Activated CD8-positive, alpha-beta memory T cell treated with anti-CD3 and anti-CD28 coated beads for 4 hours (primary cell): ENCODE results near the gene GNE.
"Not testable (repeated sequence)": the region's sequence is repeated elsewhere in the genome, so short reads cannot be mapped to it uniquely, and the experiment has no call there.

Experiments
- DNase-seq, 2 donors: peaks; one replicate each; pipeline ENCODE4 v3.0.0-alpha.2; 2020; ENCODE audit warnings: low read depth in 2 of 2

The GNE gene

GRCh38 chr9:36208521-36209253, 49.6 kb downstream of the GNE start:
- no peak for DNase-seq

GRCh38 chr9:36207546-36208012, 50.7 kb downstream of the GNE start:
- DNase-seq: no peak

GRCh38 chr9:36207016-36207415, 51.2 kb downstream of the GNE start:
- DNase-seq: no peak

GRCh38 chr9:36204906-36205547, 53.2 kb downstream of the GNE start:
- DNase-seq: no peak

- no peak for DNase-seq
These were observed 63.8 kb downstream of the GNE start for GRCh38 chr9:36194326-36195000.

GRCh38 chr9:36193023-36193422, 65.2 kb downstream of the GNE start:
- DNase-seq: no peak

- DNase-seq: no peak
These were observed 66.1 kb downstream of the GNE start for GRCh38 chr9:36192196-36192595.

GRCh38 chr9:36191686-36192085, 66.6 kb downstream of the GNE start:
- no peak for DNase-seq

GRCh38 chr9:36191290-36191645, 67.0 kb downstream of the GNE start:
- DNase-seq: peak in 1 of 2 donors; percentile 9

GRCh38 chr9:36190388-36191289, 67.6 kb downstream of the GNE start, which contains the start of gene CLTA:
CLTA (plus strand) TSS chr9:36190921; CDS start chr9:36191057, 136 bp downstream.
- peak; percentile 84 to 92 for DNase-seq

- DNase-seq: no peak
These were observed 68.3 kb downstream of the GNE start for GRCh38 chr9:36189976-36190375.

- no peak for DNase-seq
These were observed 70.0 kb downstream of the GNE start for GRCh38 chr9:36188212-36188611.

GRCh38 chr9:36187414-36187813, 70.8 kb downstream of the GNE start:
- no peak for DNase-seq

GRCh38 chr9:36180243-36180642, 78.0 kb downstream of the GNE start:
- not testable (repeated sequence) for DNase-seq

- no peak for DNase-seq
These were observed 80.7 kb downstream of the GNE start for GRCh38 chr9:36177571-36177970.

- not testable (repeated sequence) for DNase-seq
These were observed 81.8 kb downstream of the GNE start for GRCh38 chr9:36176496-36176895.

- not testable (repeated sequence) for DNase-seq
These were observed 83.0 kb downstream of the GNE start for GRCh38 chr9:36175209-36175608.

- DNase-seq: no peak
These were observed 83.5 kb downstream of the GNE start for GRCh38 chr9:36174731-36175130.

GRCh38 chr9:36174271-36174670, 84.0 kb downstream of the GNE start:
- DNase-seq: no peak

- no peak for DNase-seq
These were observed 84.4 kb downstream of the GNE start for GRCh38 chr9:36173861-36174260.

- no peak for DNase-seq
These were observed 87.7 kb downstream of the GNE start for GRCh38 chr9:36170531-36170930.

- DNase-seq: no peak
These were observed 88.5 kb downstream of the GNE start for GRCh38 chr9:36169708-36170107.
